ENCODE results near the gene C16orf46. TPM values are rescaled to one million over a fixed set of nuclear protein-coding genes. Genes with fewer than 3 reads are reported as not detected.
A peak's percentile ranks its signal among the peaks of the same experiment; 100 is the strongest.

C16orf46 gene
- total RNA-seq, 1 experiment from 2014 or later, result 3.8 TPM

DNA sequence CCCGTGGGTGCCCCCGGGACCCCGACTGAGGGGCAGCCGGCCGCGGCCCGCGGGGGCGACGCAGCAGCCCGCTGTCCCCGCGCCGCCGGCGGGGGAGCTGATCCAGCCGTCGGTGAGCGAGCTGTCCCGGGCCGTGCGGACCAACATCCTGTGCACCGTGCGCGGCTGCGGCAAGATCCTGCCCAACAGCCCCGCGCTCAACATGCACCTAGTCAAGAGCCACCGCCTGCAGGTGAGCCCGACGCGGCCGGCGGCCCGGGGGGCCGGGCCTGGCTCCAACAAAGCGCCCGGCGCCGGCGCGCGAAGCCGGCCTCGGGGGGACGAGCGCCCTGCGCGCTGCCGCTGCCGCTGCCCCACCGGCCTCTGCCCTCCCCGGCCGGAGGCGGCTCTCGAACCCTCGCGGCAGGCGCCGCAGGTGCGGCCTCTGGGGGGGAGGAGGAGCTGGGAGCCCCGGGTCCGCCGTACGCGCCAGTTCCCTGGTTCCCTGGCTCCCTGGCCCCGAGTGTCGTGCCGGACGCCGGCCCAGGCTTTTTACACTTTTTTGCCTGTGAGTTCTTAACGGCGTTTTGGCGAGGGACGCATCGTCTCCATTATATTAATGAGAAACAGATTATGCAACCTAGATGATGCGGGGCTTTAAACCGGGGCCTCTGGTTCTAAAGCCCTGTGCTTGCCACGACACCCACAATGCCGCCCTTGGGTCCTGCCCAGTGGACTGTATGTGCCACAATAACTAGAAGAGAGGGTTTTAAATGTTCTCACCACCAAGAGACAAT lies 40.9 kb downstream of the C16orf46 start:
- peaks cover 14% of the 10 kb centered on the region for H3K4me1 Mint-ChIP-seq (ENCODE audit: insufficient read depth, unreplicated experiment)
- ChIA-PET POLR2A (interaction anchor here (0.6 to 4.9 kb wide), 16 partner anchors 12 to 806 kb away, joined by 3 to 59 read pairs (median 4); partner anchors contain the start of genes C16orf46, CENPN, CMC2 and GAN), CTCF (interaction anchor here (0.6 to 7.9 kb wide), 34 partner anchors 8 to 738 kb away, joined by 3 to 67 read pairs (median 4); partner anchors contain the start of genes C16orf46, CENPN and CMC2)
- peak overlapping the region; percentile 79 for H3K4me3 Mint-ChIP-seq (ENCODE audit: unreplicated experiment)
- intact Hi-C loops (cut with micrococcal nuclease), result loop anchor here (2.0 to 10.0 kb wide), 3 partner anchors 41 to 279 kb away; partner anchors contain the start of genes C16orf46 and GAN
- BruUV-seq (replicated peaks), result no TSS peak
- TF ChIP-seq, protein P1, sequence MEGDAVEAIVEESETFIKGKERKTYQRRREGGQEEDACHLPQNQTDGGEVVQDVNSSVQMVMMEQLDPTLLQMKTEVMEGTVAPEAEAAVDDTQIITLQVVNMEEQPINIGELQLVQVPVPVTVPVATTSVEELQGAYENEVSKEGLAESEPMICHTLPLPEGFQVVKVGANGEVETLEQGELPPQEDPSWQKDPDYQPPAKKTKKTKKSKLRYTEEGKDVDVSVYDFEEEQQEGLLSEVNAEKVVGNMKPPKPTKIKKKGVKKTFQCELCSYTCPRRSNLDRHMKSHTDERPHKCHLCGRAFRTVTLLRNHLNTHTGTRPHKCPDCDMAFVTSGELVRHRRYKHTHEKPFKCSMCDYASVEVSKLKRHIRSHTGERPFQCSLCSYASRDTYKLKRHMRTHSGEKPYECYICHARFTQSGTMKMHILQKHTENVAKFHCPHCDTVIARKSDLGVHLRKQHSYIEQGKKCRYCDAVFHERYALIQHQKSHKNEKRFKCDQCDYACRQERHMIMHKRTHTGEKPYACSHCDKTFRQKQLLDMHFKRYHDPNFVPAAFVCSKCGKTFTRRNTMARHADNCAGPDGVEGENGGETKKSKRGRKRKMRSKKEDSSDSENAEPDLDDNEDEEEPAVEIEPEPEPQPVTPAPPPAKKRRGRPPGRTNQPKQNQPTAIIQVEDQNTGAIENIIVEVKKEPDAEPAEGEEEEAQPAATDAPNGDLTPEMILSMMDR (IDR thresholded peaks at IDR 0.05; ENCODE audit: unreplicated experiment), result no peak
- H3K27me3 Mint-ChIP-seq (ENCODE audit: insufficient read depth, unreplicated experiment), result no peaks in the 10 kb centered on the region
- H3K36me3 Mint-ChIP-seq (ENCODE audit: insufficient read depth, unreplicated experiment), result peaks cover 21% of the 10 kb centered on the region
- peak overlapping the region; percentile 59 for H3K27ac Mint-ChIP-seq (ENCODE audit: low read depth, unreplicated experiment)
- no peaks in the 10 kb centered on the region for H3K9me3 Mint-ChIP-seq (ENCODE audit: unreplicated experiment)
- DNase-seq (ENCODE audit: unreplicated experiment), result peak; percentile 20

DNA sequence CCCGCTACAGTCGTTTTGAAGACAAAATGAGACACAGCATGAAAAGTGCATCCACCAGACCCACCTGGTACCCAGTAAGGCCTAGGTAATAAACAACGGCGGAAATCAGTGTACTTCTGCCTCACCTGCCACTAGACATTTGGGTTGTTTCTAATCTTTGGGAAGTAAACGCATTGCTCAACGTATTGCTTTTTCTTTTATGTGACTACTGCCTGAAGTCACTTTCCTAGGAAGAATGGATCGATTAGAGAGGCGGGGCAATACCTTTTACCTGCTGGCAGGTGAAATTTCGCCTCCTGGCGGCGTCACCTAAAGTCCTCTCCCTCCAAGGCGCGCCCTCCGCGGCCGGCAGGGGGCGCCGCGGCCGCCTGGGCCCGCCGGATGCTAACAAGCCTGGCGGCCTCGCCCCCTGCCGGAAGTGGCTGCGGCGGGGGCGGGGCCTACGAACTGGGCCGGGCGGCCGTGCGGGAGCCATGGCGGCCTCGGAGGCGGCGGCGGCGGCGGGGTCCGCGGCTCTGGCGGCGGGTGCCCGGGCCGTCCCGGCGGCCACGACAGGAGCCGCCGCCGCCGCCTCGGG lies 41.6 kb downstream of the C16orf46 start, which contains the start of gene ATMIN:
Gene ATMIN, plus strand, starts transcription at position 445 of the 577 bp plus-strand sequence. Its CDS starts 29 bp downstream, at position 474.
- DNase-seq (ENCODE audit: unreplicated experiment), result peak; percentile 88
- Mint-ChIP-seq H3K9me3 (ENCODE audit: unreplicated experiment) (no peaks in the 10 kb centered on the region), H3K27me3 (ENCODE audit: insufficient read depth, unreplicated experiment) (no peaks in the 10 kb centered on the region), H3K4me1 (ENCODE audit: insufficient read depth, unreplicated experiment) (peaks cover 14% of the 10 kb centered on the region), H3K4me3 (ENCODE audit: unreplicated experiment) (peak within 1 kb of the TSS; percentile 79), H3K27ac (ENCODE audit: low read depth, unreplicated experiment) (peak within 1 kb of the TSS; percentile 59), H3K36me3 (ENCODE audit: insufficient read depth, unreplicated experiment) (peaks cover 18% of the 10 kb centered on the region)
- no TSS peak for BruUV-seq (replicated peaks)
- TF ChIP-seq, protein P1 (IDR thresholded peaks at IDR 0.05; ENCODE audit: unreplicated experiment), result peak; percentile 95
- ChIA-PET CTCF (interaction anchor here (0.6 to 7.9 kb wide), 37 partner anchors 9 to 739 kb away, joined by 3 to 67 read pairs (median 3); partner anchors contain the start of genes C16orf46, CENPN and CMC2), POLR2A (interaction anchor here (0.6 to 4.9 kb wide), 14 partner anchors 12 to 807 kb away, joined by 3 to 59 read pairs (median 4); partner anchors contain the start of genes C16orf46, CENPN, CMC2 and GAN)
- intact Hi-C loops (cut with micrococcal nuclease), result loop anchor here (10.0 kb wide), 2 partner anchors 159 to 279 kb away; partner anchors contain the start of gene GAN

DNA sequence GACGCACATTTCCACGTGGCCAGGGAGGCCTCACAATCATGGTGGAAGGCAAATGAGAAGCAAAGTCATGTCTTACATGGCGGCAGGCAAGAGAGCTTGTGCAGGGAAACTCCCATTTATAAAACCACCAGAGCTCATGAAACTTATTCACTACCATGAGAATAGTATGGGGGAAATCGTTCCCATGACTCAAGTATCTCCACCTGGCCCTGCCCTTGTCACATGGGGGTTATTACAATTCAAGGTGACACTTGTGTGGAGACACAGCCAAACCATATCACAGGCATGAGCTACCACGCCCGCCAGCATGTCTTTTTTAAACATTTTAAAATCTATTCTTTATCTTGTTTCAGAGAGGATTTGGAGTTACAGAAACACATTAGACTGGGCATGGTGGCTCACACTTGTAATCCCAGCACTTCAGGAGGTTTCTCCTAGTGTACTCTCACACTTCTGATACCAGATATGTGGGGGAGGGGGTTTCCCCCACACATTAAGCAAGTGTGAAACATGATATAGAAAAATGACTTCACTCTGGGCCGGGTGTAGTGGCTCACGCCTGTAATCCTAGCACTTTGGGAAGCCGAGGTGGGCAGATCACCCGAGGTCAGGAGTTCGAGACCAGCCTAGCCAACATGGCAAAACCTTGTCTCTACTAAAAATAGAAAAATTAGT lies 47.0 kb downstream of the C16orf46 start:
- Mint-ChIP-seq H3K27ac (ENCODE audit: low read depth, unreplicated experiment) (no peak overlapping the region), H3K27me3 (ENCODE audit: insufficient read depth, unreplicated experiment) (no peaks in the 10 kb centered on the region), H3K4me3 (ENCODE audit: unreplicated experiment) (no peak overlapping the region), H3K9me3 (ENCODE audit: unreplicated experiment) (no peaks in the 10 kb centered on the region), H3K36me3 (ENCODE audit: insufficient read depth, unreplicated experiment) (peaks cover 22% of the 10 kb centered on the region), H3K4me1 (ENCODE audit: insufficient read depth, unreplicated experiment) (no peaks in the 10 kb centered on the region)
- no peak for DNase-seq (ENCODE audit: unreplicated experiment)
- TF ChIP-seq, protein P1 (IDR thresholded peaks at IDR 0.05; ENCODE audit: unreplicated experiment), result no peak
- CTCF ChIA-PET, result interaction anchor here (0.5 to 1.0 kb wide), 7 partner anchors 10 to 1031 kb away, joined by 3 to 8 read pairs (median 4); no protein-coding TSS in a partner anchor
- no TSS peak for BruUV-seq (replicated peaks)
- POLR2A ChIA-PET, result interaction anchor here (1.0 to 2.3 kb wide), 2 partner anchors 10 to 24 kb away, joined by 3 to 7 read pairs; partner anchors contain the start of genes CENPN and CMC2
- intact Hi-C loops (cut with micrococcal nuclease), result loop anchor here (10.0 kb wide), 2 partner anchors 165 to 285 kb away; partner anchors contain the start of gene GAN

Measured in MCF 10A (cell line).